ENCODE measurements around the gene MAML2.

Gene MAML2

DNA sequence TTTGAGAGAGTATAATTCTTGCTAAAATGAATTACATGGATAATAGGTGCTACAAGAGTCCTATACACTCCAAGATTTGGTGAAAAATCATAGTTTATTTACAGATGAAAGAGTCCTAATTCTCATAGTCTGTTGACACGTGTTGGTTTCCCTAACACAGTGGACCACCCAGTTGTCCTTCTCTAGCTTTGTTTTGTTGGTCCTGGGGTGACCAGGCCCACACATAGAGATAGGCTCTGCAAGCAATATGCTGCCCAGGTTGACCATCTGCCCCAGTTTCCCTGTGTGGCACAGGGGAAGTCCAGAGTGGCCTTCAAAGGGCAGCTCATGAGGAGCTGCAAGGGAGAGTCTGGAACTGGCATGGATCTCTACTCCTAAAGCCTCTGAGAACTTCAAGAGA lies 184.9 kb downstream of the MAML2 start:
- DNase-seq (ENCODE audit: insufficient read length, low spot score) (no peak), FAIRE-seq (no peak)
- TF ChIP-seq, protein P1, sequence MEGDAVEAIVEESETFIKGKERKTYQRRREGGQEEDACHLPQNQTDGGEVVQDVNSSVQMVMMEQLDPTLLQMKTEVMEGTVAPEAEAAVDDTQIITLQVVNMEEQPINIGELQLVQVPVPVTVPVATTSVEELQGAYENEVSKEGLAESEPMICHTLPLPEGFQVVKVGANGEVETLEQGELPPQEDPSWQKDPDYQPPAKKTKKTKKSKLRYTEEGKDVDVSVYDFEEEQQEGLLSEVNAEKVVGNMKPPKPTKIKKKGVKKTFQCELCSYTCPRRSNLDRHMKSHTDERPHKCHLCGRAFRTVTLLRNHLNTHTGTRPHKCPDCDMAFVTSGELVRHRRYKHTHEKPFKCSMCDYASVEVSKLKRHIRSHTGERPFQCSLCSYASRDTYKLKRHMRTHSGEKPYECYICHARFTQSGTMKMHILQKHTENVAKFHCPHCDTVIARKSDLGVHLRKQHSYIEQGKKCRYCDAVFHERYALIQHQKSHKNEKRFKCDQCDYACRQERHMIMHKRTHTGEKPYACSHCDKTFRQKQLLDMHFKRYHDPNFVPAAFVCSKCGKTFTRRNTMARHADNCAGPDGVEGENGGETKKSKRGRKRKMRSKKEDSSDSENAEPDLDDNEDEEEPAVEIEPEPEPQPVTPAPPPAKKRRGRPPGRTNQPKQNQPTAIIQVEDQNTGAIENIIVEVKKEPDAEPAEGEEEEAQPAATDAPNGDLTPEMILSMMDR (IDR thresholded peaks at IDR 0.05; ENCODE audit: insufficient read depth, missing control alignments): no peak

DNA sequence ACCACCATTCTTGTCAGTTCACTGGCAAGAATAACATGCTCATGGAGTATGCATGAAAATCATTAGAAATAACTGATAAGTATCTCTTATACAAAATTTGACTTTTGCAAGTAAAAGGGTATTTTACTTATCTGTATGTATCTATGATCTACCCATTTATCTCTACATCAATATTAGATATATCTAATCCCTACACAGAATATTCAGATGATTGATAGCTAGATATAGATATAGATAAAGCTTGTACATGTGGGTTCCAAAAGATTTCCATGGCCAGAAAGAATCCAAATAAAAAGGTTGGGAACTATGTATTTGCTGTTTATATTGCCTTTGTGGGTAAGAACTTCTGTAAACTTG lies 185.5 kb downstream of the MAML2 start:
- DNase-seq (ENCODE audit: insufficient read length, low spot score) (no peak), FAIRE-seq (no peak)
- TF ChIP-seq, protein P1 (IDR thresholded peaks at IDR 0.05; ENCODE audit: insufficient read depth, missing control alignments): no peak

DNA sequence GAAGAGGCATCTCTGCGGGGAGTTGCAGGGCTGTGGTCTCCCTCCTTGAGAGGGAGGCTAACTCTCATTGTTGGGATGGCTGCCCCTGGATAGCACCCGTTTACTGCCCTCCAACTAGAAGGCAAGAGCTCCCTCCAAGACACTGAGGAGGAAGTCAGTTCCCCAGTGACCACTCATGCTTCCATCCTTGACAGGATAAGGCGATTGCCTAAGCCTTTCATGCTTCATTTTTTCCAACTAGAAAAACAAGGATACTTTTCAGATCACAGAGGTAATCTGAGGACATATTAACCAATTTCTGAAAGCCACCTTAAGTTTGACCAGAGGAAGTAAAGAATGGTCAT lies 186.6 kb downstream of the MAML2 start:
- DNase-seq (ENCODE audit: insufficient read length, low spot score) (no peak), FAIRE-seq (no peak)
- TF ChIP-seq, protein P1 (IDR thresholded peaks at IDR 0.05; ENCODE audit: insufficient read depth, missing control alignments): no peak

DNA sequence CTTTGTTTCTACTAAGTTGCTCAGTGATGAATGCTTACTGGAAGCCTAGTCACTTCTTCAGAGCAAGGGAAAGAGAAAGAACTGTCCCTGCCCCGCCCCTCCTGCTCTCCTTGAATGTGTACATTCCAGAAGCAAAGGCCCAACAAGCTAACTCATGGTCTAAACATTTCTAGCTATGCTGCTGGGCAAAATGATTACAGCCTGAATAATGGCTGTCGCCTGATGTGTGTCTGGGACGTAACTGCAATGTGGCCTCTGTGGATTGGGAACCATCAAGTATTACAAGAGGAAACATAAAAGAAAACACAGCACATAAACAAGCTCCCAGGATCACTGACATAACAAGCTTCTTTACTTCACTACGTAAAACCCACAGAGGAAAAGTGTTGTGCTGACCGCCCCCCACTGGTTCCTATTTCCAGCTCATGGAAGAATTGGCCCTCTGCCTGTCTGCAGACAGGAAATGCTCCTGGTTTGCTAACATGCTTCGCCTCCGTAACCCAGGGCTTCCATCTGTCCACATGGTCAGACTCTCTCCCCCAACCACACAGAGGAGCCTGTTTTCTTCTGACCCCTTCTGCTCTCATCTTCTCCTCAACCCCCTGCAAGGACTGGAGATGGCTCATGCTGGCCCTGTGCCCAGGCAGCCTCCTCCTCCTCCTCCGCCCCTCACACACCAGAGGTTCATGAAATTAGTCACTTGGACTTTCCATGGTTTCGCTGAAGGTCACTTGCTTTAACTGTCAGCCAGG lies 187.2 kb downstream of the MAML2 start:
- TF ChIP-seq, protein P1 (IDR thresholded peaks at IDR 0.05; ENCODE audit: insufficient read depth, missing control alignments): no peak
- no peak for DNase-seq (ENCODE audit: insufficient read length, low spot score)
- FAIRE-seq: no peak

DNA sequence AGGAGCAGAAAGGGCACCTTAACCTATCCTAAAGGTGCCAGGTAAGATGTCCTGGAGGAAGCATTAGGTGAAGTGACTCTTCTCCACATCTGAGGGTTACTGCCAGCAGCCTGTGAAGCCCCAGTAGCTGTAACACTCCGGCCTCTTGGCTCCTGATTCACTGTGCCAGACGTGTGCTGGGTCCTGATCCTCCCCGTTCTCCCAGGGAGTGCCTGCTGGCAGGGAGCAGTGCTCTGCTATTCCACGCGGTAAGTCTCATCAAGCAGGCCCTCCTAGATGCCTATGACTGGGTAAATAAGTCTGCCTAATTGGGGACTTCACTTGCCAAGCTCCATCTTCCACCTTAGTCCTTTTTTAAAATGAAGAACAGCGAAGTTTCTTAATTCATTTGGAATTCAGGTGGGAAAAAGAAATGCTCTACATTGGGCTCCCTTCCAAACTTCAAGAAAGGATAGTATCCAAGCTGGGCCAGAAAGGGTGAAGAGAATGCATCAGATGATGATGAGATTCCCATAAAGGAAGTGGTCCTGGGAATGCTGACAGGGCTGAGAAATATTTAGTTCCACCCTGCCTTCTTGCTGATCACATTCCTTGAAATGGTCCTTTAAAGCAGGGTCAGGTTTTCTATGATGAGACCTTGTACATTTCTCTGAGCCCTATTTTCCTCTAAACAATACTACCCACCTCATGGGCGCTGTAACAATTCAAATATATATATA lies 188.0 kb downstream of the MAML2 start:
- FAIRE-seq (no peak), DNase-seq (ENCODE audit: insufficient read length, low spot score) (no peak)
- TF ChIP-seq, protein P1 (IDR thresholded peaks at IDR 0.05; ENCODE audit: insufficient read depth, missing control alignments): no peak

DNA sequence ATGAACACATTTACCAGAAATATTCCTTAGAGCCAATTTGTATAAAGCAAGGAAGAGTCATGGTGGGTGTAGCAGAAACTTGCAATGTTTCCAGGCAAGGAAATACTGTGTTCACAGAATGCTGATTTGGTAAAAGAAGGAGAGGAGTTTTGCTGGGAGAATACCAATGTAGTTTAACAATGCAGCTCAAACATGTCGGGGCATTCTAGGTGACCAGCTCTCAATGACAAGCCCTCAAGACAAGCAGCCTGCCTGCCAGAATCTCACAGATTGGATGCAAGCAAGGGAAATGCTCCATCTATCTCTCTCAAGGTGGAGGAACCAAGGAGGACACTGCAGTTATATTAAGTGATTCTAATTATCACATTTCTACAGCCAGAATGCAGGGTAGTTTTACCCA lies 190.4 kb downstream of the MAML2 start:
- no peak for DNase-seq (ENCODE audit: insufficient read length, low spot score)
- TF ChIP-seq, protein P1 (IDR thresholded peaks at IDR 0.05; ENCODE audit: insufficient read depth, missing control alignments): no peak
- no peak for FAIRE-seq

DNA sequence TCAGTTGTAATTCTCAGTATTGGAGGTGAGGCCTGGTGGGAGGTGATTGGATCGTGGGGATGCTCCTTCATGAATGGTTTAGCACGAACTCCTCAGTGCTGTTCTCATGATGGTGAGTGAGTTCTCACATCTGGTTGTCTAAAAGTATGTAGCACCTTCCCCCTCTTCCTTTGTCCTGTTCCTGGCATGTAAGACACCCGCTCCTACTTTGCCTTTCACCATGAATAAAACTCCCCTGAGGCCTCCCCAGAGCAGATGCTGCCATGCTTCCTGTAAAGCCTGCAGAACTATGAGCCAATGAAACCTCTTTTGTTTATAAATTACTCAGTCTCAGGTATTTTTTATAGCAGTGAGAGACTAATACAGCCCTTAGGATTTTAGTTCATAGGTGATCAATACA lies 191.5 kb downstream of the MAML2 start:
- TF ChIP-seq, protein P1 (IDR thresholded peaks at IDR 0.05; ENCODE audit: insufficient read depth, missing control alignments): no peak
- FAIRE-seq (no peak), DNase-seq (ENCODE audit: insufficient read length, low spot score) (no peak)
